Brain microvascular endothelial cell (primary cell): ENCODE results near the gene TMEM214.
A peak's percentile ranks its signal among the peaks of the same experiment; 100 is the strongest.

Experiments used
- DNase-seq: peaks from one replicate; pipeline ENCODE4 v3.0.0-alpha.2; 2020
- H3K27ac ChIP-seq: fragments of 250-450 bp; sonication (Bioruptor Pico); 2 replicates; pipeline ENCODE4 v1.5.1; 2020; ENCODE audit warnings: mild to moderate bottlenecking, moderate library complexity
- H3K27me3 ChIP-seq: fragments of 250-450 bp; sonication (Bioruptor Pico); replicated peaks from 2 replicates; pipeline ENCODE4 v1.5.1; 2020; ENCODE audit warnings: mild to moderate bottlenecking
- H3K36me3 ChIP-seq: fragments of 250-450 bp; sonication (Bioruptor Pico); replicated peaks from 2 replicates; pipeline ENCODE4 v1.5.1; 2020; ENCODE audit warnings: mild to moderate bottlenecking
- H3K4me3 ChIP-seq: 2 replicates; pipeline ENCODE4 v1.5.1; 2011; ENCODE audit warnings: low read depth, mild to moderate bottlenecking, control low read depth, low read length, moderate library complexity
- in situ Hi-C: cut with HindIII; loops from 2 replicates; pipeline ENCODE4 v1.10.0; 2017; ENCODE audit warnings: low sequenced_read_pairs, low pct_ligation_motif_present
- TF ChIP-seq, protein P1 (sequence below): IDR thresholded peaks from 2 replicates; pipeline ENCODE4 v1.5.1; 2011; ENCODE audit warnings: low read depth, mild to moderate bottlenecking, moderate library complexity, low read length, control low read depth, inconsistent platforms; ENCODE audit errors: missing control alignments

Gene TMEM214

DNA sequence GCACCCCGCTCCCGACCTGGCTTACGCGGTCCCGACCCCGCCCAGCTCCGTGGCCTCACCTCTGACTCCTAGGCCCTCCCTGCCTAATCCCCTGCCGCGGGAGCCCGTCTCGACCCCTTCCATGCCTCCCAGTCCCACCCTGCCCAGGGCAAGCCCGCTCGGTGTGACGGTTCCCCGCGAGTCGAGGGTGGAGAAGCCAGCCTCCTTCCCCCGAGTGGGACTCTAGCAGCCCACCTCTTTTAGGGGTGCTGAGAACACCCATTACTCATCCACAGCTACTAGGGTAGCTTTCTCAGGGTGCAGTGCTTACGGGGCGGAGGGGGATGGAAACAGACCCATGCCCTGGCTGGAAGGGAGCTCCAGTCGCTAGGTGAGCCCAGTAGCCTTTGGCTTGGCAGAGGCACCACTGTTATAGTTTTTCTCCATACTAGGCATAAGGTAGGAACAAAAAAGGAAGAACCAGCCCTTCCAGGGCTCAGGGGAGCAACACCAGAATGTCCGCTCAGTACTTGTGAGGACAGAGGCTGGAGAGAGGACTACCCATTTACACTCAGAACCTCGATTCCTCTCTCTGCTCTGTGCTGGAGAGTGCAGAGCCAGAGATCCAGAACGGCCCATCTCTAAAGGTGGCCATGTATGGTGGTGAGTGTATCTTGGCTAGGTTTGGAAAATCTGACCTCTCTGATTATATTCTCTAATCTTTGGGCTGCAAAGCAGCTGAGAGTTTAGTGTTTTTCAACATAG lies 19.3 kb downstream of the TMEM214 start:
- Histone ChIP-seq H3K27ac (peak overlapping the region; percentile 71), H3K4me3 (peak overlapping the region; percentile 86), H3K27me3 (no peaks in the 10 kb centered on the region), H3K36me3 (peaks cover 13% of the 10 kb centered on the region)
- TF ChIP-seq, protein P1, sequence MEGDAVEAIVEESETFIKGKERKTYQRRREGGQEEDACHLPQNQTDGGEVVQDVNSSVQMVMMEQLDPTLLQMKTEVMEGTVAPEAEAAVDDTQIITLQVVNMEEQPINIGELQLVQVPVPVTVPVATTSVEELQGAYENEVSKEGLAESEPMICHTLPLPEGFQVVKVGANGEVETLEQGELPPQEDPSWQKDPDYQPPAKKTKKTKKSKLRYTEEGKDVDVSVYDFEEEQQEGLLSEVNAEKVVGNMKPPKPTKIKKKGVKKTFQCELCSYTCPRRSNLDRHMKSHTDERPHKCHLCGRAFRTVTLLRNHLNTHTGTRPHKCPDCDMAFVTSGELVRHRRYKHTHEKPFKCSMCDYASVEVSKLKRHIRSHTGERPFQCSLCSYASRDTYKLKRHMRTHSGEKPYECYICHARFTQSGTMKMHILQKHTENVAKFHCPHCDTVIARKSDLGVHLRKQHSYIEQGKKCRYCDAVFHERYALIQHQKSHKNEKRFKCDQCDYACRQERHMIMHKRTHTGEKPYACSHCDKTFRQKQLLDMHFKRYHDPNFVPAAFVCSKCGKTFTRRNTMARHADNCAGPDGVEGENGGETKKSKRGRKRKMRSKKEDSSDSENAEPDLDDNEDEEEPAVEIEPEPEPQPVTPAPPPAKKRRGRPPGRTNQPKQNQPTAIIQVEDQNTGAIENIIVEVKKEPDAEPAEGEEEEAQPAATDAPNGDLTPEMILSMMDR: no peak
- no peak for DNase-seq
- in situ Hi-C loops: no loop called here

- Histone ChIP-seq H3K36me3 (peaks cover 19% of the 10 kb centered on the region), H3K4me3 (no peak overlapping the region), H3K27ac (no peak overlapping the region), H3K27me3 (no peaks in the 10 kb centered on the region)
- TF ChIP-seq, protein P1: no peak
- no peak for DNase-seq
- in situ Hi-C loops: no loop called here
Observed at GRCh38 chr2:27053321-27053720, 20.6 kb downstream of the TMEM214 start.

DNA sequence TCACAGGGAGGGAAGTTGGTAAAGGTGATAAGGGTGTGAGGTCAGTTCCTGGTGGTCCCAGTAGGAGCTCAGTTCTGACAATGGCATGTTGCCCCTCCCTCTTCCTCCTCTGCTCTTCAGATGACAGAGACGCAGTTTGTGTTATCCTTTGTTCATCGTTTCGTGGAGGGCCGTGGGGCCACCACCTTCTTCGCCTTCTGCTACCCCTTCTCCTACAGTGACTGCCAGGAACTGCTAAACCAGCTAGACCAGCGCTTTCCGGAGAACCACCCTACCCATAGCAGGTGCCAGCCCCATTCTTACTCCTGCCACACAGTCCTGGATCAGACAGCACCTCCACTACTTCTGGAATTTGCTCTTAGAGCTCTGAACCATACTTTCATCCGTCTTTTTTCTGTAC lies 21.0 kb downstream of the TMEM214 start:
- TF ChIP-seq, protein P1: no peak
- peaks cover 19% of the 10 kb centered on the region for H3K36me3 ChIP-seq
- no peak for DNase-seq

GRCh38 chr2:27054721-27055120 lies 22.0 kb downstream of the TMEM214 start:
- Histone ChIP-seq H3K4me3 (no peak overlapping the region), H3K36me3 (peaks cover 25% of the 10 kb centered on the region), H3K27ac (no peak overlapping the region), H3K27me3 (no peaks in the 10 kb centered on the region)
- TF ChIP-seq, protein P1: no peak
- in situ Hi-C loops: no loop called here
- no peak for DNase-seq

More for the DNA sequence above, 21.0 kb downstream of the TMEM214 start:
- H3K4me3 ChIP-seq: no peak overlapping the region
- in situ Hi-C loops: no loop called here
- H3K27me3 ChIP-seq: no peaks in the 10 kb centered on the region
- no peak overlapping the region for H3K27ac ChIP-seq

DNA sequence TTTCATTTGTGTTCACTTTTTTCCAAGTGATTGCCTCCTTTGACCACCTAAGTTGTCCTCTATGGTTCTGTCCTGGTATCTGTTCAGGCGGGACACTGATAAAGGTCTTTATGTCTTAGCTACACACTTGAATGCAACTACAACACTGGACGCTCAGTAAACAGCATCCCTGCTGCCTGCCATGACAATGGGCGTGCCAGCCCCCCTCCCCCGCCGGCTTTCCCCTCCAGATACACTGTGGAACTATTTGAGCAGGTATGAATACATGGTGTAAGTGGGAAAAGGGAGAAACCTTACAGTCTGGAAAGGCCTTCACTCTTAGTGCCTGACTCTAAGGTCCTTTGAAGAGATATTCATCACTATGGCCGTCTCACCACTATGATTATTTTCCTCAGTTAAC lies 24.4 kb downstream of the TMEM214 start:
- H3K27ac ChIP-seq: no peak overlapping the region
- H3K4me3 ChIP-seq: no peak overlapping the region
- H3K27me3 ChIP-seq: no peaks in the 10 kb centered on the region
- in situ Hi-C loops: no loop called here
- H3K36me3 ChIP-seq: peaks cover 25% of the 10 kb centered on the region
- TF ChIP-seq, protein P1: no peak
- no peak for DNase-seq

- no peak for DNase-seq
- peaks cover 25% of the 10 kb centered on the region for H3K36me3 ChIP-seq
- in situ Hi-C loops: no loop called here
- TF ChIP-seq, protein P1: no peak
- no peaks in the 10 kb centered on the region for H3K27me3 ChIP-seq
- no peak overlapping the region for H3K4me3 ChIP-seq
- H3K27ac ChIP-seq: no peak overlapping the region
Observed at GRCh38 chr2:27058210-27058609, 25.4 kb downstream of the TMEM214 start.
